Thyroid gland (tissue), 4 donors: Measurements from ENCODE around the gene PRSS2.

Experiments used
- POLR2A ChIP-seq, 2 donors: fragments of 450-650 bp; IDR thresholded peaks; one replicate each; pipeline ENCODE4 v1.6.1; 2017; ENCODE audit warnings: antibody characterized with exemption in 2 of 2, mild to moderate bottlenecking in 2 of 2, moderate library complexity in 1 of 2
- TF ChIP-seq, protein P1 (sequence below), 6 experiments: fragments of 200-600 bp in 3 of 6; fragments of 450-650 bp in 3 of 6; sonication (generic) in 3 of 6; IDR thresholded peaks; one replicate each; pipeline ENCODE4 v1.5.1; 2016 to 2019; ENCODE audit warnings: antibody characterized with exemption in 6 of 6, mild to moderate bottlenecking in 2 of 6, inconsistent platforms in 1 of 6, moderate library complexity in 1 of 6

- TF ChIP-seq, protein P1, sequence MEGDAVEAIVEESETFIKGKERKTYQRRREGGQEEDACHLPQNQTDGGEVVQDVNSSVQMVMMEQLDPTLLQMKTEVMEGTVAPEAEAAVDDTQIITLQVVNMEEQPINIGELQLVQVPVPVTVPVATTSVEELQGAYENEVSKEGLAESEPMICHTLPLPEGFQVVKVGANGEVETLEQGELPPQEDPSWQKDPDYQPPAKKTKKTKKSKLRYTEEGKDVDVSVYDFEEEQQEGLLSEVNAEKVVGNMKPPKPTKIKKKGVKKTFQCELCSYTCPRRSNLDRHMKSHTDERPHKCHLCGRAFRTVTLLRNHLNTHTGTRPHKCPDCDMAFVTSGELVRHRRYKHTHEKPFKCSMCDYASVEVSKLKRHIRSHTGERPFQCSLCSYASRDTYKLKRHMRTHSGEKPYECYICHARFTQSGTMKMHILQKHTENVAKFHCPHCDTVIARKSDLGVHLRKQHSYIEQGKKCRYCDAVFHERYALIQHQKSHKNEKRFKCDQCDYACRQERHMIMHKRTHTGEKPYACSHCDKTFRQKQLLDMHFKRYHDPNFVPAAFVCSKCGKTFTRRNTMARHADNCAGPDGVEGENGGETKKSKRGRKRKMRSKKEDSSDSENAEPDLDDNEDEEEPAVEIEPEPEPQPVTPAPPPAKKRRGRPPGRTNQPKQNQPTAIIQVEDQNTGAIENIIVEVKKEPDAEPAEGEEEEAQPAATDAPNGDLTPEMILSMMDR (IDR thresholded peaks at IDR 0.05) = no peak
- no peak for TF ChIP-seq POLR2A (IDR thresholded peaks at IDR 0.05)
These were observed 31.0 kb downstream of the PRSS2 start for GRCh38 chr7:142801601-142802295.
